H1 (cell line): ENCODE measurements around the gene SSU72. TPM values are rescaled to one million over a fixed set of nuclear protein-coding genes. Genes with fewer than 3 reads are reported as not detected.

Experiments used
- CHD7 ChIP-seq: fragments of 300-600 bp; sonication (generic); IDR thresholded peaks from 2 replicates; pipeline ENCODE4 v1.7.1; 2012; ENCODE audit warnings: low read length, moderate library complexity, mild to moderate bottlenecking, inconsistent platforms; ENCODE audit not compliant: insufficient replicate concordance
- polyA plus RNA-seq, 7 experiments: library from polyadenylated mRNA; depleted of rRNA in 3 of 7; stranded (reverse) in 5 of 7; unstranded in 2 of 7; fragments of >200 nt in 5 of 7; fragments of 200-250 nt in 2 of 7; gene quantifications; 1 replicate in 5 of 7; 2 replicates in 1 of 7; 4 replicates in 1 of 7; pipeline versions ENCODE4 v1.2.1 to v1.2.3, GENCODE V29; 2011 to 2013; ENCODE audit warnings: missing spikeins in 2 of 7, mixed read lengths in 2 of 7
- total RNA-seq: library from RNA; stranded (reverse); fragmentation: NEBNext Ultra II Directional; extraction: Animal tissue kit (Norgen Biotek cat#: 25700); gene quantifications from 2 replicates; pipeline ENCODE4 v1.2.1, GENCODE V29; 2021

The SSU72 gene
- total and polyA plus RNA-seq, 2 of the 8 experiments (the other 6 are each of a cell fraction or from before 2014, with no cell fraction given): 110 to 165 TPM

GRCh38 chr1:1623631-1624442, 49.2 kb upstream of the SSU72 start (continued):
- TF ChIP-seq CHD7: no peak
